ENCODE measurements around the gene CCNI2. TPM values are rescaled to one million over a fixed set of nuclear protein-coding genes. Genes with fewer than 3 reads are reported as not detected.

CCNI2 gene
- total RNA-seq, 1 experiment from 2014 or later: 1.7 TPM

DNA sequence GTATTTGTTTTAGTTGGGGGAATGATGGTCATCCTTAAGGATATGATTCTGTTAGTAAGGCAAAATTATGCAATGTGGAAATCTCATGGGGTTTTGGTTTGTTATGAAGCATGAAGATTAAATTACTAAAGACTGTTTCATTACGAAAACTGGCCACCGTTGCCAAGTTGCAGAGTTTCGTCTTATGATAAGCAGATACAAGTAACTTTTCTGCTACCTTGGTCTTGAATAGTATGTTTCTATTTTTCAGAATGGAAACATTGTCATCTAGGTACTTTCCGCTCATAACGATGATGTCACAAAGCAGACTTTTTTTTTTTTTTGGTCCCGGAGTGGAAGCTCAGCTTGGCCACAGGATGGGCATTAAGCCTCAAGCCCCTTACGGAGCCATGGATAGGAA lies 4.2 kb downstream of the CCNI2 start:
- Mint-ChIP-seq H3K4me1 (peaks cover 19% of the 10 kb centered on the region), H3K27ac (no peak overlapping the region), H3K9me3 (no peaks in the 10 kb centered on the region), H3K4me3 (no peak overlapping the region), H3K27me3 (ENCODE audit: low read depth) (peaks cover 37% of the 10 kb centered on the region), H3K36me3 (no peaks in the 10 kb centered on the region)
- DNase-seq (ENCODE audit: low spot score) (no peak), ATAC-seq (no peak)
- CTCF ChIA-PET: interaction anchor here (2.5 kb wide), 1 partner anchor 69 kb away, joined by 8 read pairs; no protein-coding TSS in a partner anchor
- TF ChIP-seq ZNF138 (CRISPR knock-in tag; conservative IDR thresholded peaks at IDR 0.05) (no peak), ZNF396 (CRISPR knock-in tag; IDR thresholded peaks at IDR 0.05; ENCODE audit: borderline replicate concordance) (no peak), GABPB1 (CRISPR knock-in tag; IDR thresholded peaks at IDR 0.05) (no peak), SMAD3 (CRISPR knock-in tag; IDR thresholded peaks at IDR 0.05; ENCODE audit: borderline replicate concordance) (no peak)
- TF ChIP-seq, protein P1, sequence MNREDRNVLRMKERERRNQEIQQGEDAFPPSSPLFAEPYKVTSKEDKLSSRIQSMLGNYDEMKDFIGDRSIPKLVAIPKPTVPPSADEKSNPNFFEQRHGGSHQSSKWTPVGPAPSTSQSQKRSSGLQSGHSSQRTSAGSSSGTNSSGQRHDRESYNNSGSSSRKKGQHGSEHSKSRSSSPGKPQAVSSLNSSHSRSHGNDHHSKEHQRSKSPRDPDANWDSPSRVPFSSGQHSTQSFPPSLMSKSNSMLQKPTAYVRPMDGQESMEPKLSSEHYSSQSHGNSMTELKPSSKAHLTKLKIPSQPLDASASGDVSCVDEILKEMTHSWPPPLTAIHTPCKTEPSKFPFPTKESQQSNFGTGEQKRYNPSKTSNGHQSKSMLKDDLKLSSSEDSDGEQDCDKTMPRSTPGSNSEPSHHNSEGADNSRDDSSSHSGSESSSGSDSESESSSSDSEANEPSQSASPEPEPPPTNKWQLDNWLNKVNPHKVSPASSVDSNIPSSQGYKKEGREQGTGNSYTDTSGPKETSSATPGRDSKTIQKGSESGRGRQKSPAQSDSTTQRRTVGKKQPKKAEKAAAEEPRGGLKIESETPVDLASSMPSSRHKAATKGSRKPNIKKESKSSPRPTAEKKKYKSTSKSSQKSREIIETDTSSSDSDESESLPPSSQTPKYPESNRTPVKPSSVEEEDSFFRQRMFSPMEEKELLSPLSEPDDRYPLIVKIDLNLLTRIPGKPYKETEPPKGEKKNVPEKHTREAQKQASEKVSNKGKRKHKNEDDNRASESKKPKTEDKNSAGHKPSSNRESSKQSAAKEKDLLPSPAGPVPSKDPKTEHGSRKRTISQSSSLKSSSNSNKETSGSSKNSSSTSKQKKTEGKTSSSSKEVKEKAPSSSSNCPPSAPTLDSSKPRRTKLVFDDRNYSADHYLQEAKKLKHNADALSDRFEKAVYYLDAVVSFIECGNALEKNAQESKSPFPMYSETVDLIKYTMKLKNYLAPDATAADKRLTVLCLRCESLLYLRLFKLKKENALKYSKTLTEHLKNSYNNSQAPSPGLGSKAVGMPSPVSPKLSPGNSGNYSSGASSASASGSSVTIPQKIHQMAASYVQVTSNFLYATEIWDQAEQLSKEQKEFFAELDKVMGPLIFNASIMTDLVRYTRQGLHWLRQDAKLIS (CRISPR knock-in tag; IDR thresholded peaks at IDR 0.05; ENCODE audit: borderline replicate concordance): no peak
- TF ChIP-seq, protein P2, sequence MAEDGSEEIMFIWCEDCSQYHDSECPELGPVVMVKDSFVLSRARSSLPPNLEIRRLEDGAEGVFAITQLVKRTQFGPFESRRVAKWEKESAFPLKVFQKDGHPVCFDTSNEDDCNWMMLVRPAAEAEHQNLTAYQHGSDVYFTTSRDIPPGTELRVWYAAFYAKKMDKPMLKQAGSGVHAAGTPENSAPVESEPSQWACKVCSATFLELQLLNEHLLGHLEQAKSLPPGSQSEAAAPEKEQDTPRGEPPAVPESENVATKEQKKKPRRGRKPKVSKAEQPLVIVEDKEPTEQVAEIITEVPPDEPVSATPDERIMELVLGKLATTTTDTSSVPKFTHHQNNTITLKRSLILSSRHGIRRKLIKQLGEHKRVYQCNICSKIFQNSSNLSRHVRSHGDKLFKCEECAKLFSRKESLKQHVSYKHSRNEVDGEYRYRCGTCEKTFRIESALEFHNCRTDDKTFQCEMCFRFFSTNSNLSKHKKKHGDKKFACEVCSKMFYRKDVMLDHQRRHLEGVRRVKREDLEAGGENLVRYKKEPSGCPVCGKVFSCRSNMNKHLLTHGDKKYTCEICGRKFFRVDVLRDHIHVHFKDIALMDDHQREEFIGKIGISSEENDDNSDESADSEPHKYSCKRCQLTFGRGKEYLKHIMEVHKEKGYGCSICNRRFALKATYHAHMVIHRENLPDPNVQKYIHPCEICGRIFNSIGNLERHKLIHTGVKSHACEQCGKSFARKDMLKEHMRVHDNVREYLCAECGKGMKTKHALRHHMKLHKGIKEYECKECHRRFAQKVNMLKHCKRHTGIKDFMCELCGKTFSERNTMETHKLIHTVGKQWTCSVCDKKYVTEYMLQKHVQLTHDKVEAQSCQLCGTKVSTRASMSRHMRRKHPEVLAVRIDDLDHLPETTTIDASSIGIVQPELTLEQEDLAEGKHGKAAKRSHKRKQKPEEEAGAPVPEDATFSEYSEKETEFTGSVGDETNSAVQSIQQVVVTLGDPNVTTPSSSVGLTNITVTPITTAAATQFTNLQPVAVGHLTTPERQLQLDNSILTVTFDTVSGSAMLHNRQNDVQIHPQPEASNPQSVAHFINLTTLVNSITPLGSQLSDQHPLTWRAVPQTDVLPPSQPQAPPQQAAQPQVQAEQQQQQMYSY (CRISPR knock-in tag; IDR thresholded peaks at IDR 0.05): no peak
- TF ChIP-seq, protein P3, sequence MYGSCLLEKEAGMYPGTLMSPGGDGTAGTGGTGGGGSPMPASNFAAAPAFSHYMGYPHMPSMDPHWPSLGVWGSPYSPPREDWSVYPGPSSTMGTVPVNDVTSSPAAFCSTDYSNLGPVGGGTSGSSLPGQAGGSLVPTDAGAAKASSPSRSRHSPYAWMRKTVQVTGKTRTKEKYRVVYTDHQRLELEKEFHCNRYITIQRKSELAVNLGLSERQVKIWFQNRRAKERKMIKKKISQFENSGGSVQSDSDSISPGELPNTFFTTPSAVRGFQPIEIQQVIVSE (CRISPR knock-in tag; IDR thresholded peaks at IDR 0.05; ENCODE audit: borderline replicate concordance): no peak
- POLR2A ChIA-PET: no interaction called here

DNA sequence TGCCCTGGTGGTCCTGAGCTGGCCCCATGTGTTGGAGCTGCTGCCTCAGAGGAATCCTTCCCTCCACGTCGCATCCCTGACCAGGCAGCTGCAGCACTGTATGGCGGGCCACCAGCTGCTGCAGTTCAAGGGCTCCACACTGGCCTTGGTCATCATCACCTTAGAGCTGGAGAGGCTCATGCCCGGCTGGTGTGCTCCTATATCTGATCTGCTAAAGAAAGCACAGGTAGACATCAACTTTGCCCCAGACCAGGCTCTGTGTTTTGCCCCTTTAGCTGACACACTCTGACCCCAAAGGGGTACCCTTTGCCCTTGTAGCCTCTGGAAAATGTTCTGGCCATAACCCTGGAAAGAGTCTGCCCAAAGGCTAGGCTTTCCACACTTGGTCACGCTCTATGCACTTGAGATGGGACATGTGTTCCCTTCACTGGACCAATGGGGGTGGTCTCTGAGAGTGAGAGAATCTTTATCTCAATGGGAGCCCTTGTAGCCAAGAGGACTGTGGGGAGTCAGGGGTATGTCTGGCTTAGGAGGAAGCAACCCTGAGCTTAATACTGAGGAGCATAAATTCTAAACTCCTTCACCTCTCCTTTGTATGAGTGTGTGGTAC lies 4.8 kb downstream of the CCNI2 start:
- no peak for ATAC-seq
- POLR2A ChIA-PET: no interaction called here
- Mint-ChIP-seq H3K9me3 (no peaks in the 10 kb centered on the region), H3K36me3 (no peaks in the 10 kb centered on the region), H3K27ac (no peak overlapping the region), H3K4me1 (peaks cover 19% of the 10 kb centered on the region), H3K4me3 (no peak overlapping the region), H3K27me3 (ENCODE audit: low read depth) (peaks cover 32% of the 10 kb centered on the region)
- CTCF ChIA-PET: interaction anchor here (2.5 kb wide), 1 partner anchor 68 kb away, joined by 8 read pairs; no protein-coding TSS in a partner anchor
- DNase-seq (ENCODE audit: low spot score): no peak
- no peak for TF ChIP-seq ATF1 (CRISPR knock-in tag; IDR thresholded peaks at IDR 0.05)
- no peak for TF ChIP-seq FOXK1 (CRISPR knock-in tag; IDR thresholded peaks at IDR 0.05)
- TF ChIP-seq, protein P2 (CRISPR knock-in tag; IDR thresholded peaks at IDR 0.05): no peak
- no peak for TF ChIP-seq NR1H2 (CRISPR knock-in tag; IDR thresholded peaks at IDR 0.05)
- TF ChIP-seq, protein P4, sequence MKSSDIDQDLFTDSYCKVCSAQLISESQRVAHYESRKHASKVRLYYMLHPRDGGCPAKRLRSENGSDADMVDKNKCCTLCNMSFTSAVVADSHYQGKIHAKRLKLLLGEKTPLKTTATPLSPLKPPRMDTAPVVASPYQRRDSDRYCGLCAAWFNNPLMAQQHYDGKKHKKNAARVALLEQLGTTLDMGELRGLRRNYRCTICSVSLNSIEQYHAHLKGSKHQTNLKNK (CRISPR knock-in tag; IDR thresholded peaks at IDR 0.05): no peak
- TF ChIP-seq PRRX2 (CRISPR knock-in tag; IDR thresholded peaks at IDR 0.05): no peak
- TF ChIP-seq ZNF219 (CRISPR knock-in tag; IDR thresholded peaks at IDR 0.05; ENCODE audit: borderline replicate concordance): no peak
- TF ChIP-seq HMGA2 (CRISPR knock-in tag; IDR thresholded peaks at IDR 0.05): no peak
- TF ChIP-seq NFATC4 (CRISPR knock-in tag; IDR thresholded peaks at IDR 0.05): no peak
- no peak for TF ChIP-seq ZNF121 (CRISPR knock-in tag; IDR thresholded peaks at IDR 0.05)
- no peak for TF ChIP-seq SP1 (CRISPR knock-in tag; conservative IDR thresholded peaks at IDR 0.05)
- TF ChIP-seq, protein P5, sequence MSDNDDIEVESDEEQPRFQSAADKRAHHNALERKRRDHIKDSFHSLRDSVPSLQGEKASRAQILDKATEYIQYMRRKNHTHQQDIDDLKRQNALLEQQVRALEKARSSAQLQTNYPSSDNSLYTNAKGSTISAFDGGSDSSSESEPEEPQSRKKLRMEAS (CRISPR knock-in tag; IDR thresholded peaks at IDR 0.05): no peak
- no peak for TF ChIP-seq ZNF396 (CRISPR knock-in tag; IDR thresholded peaks at IDR 0.05; ENCODE audit: borderline replicate concordance)

All from WTC11 (cell line).